Neutrophil (primary cell): ENCODE measurements around the gene ATP8B1.

ENCODE experiments used
- H3K27ac ChIP-seq: fragments of 200-600 bp; sonication (generic); 2 replicates; pipeline ENCODE4 v1.5.1; 2016; ENCODE audit warnings: mild to moderate bottlenecking, moderate library complexity
- H3K27me3 ChIP-seq: fragments of 200-600 bp; sonication (generic); 2 replicates; pipeline ENCODE4 v1.6.0; 2016; ENCODE audit warnings: mild to moderate bottlenecking
- H3K36me3 ChIP-seq: fragments of 200-600 bp; sonication (generic); 2 replicates; pipeline ENCODE4 v1.5.1; 2017
- H3K4me1 ChIP-seq, 2 experiments: fragments of 200-600 bp in 1 of 2; sonication (generic) in 1 of 2; 1 replicate in 1 of 2; 2 replicates in 1 of 2; pipeline versions ENCODE4 v1.5.1 to v1.6.1; 2013 to 2016; ENCODE audit warnings: low read depth in 1 of 2, low read length in 1 of 2, mild to moderate bottlenecking in 1 of 2, moderate library complexity in 1 of 2; ENCODE audit not compliant: control insufficient read depth in 1 of 2, insufficient read depth in 1 of 2
- H3K4me3 ChIP-seq, 2 experiments: fragments of 200-600 bp in 1 of 2; sonication (generic) in 1 of 2; 1 replicate in 1 of 2; 2 replicates in 1 of 2; pipeline ENCODE4 v1.5.1; 2013 to 2016; ENCODE audit warnings: low read depth in 1 of 2, low read length in 1 of 2, mild to moderate bottlenecking in 1 of 2, moderate library complexity in 1 of 2
- H3K9me3 ChIP-seq: fragments of 200-600 bp; sonication (generic); 2 replicates; pipeline ENCODE4 v1.5.1; 2016
- TF ChIP-seq, protein P1 (sequence below): fragments of 200-600 bp; sonication (generic); IDR thresholded peaks from 2 replicates; pipeline ENCODE4 v1.5.1; 2016; ENCODE audit warnings: antibody characterized with exemption

The ATP8B1 gene

DNA sequence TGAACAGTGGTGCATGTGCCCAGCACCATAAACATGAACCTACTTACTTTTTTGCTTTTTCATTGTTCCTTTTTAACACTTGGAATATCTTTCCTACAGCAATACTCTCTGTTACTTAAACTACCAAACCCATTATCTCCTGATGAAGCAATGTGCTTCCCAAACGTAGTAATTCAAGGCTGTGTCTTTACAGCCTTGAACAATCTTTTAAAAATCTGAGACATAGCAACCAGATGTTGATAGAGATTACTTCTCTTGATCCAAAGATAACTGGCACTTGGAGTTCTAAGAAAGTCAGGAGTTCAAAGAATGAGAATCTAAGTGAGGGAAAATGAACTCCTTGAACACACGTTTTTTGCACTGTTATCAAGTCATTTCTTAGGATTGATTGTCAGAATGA is 40.4 kb downstream of the ATP8B1 start:
- Histone ChIP-seq H3K9me3 (no peaks in the 10 kb centered on the region), H3K27ac (no peak overlapping the region), H3K36me3 (no peaks in the 10 kb centered on the region), H3K4me3 (no peak overlapping the region), H3K4me1 (no peaks in the 10 kb centered on the region), H3K27me3 (no peaks in the 10 kb centered on the region)
- TF ChIP-seq, protein P1, sequence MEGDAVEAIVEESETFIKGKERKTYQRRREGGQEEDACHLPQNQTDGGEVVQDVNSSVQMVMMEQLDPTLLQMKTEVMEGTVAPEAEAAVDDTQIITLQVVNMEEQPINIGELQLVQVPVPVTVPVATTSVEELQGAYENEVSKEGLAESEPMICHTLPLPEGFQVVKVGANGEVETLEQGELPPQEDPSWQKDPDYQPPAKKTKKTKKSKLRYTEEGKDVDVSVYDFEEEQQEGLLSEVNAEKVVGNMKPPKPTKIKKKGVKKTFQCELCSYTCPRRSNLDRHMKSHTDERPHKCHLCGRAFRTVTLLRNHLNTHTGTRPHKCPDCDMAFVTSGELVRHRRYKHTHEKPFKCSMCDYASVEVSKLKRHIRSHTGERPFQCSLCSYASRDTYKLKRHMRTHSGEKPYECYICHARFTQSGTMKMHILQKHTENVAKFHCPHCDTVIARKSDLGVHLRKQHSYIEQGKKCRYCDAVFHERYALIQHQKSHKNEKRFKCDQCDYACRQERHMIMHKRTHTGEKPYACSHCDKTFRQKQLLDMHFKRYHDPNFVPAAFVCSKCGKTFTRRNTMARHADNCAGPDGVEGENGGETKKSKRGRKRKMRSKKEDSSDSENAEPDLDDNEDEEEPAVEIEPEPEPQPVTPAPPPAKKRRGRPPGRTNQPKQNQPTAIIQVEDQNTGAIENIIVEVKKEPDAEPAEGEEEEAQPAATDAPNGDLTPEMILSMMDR: no peak

GRCh38 chr18:57759650-57760049 is 43.5 kb downstream of the ATP8B1 start:
- H3K36me3 ChIP-seq: no peaks in the 10 kb centered on the region
- TF ChIP-seq, protein P1: no peak
- no peaks in the 10 kb centered on the region for H3K9me3 ChIP-seq
- H3K4me1 ChIP-seq: no peaks in the 10 kb centered on the region
- H3K4me3 ChIP-seq: no peak overlapping the region
- no peak overlapping the region for H3K27ac ChIP-seq
- H3K27me3 ChIP-seq: no peaks in the 10 kb centered on the region

GRCh38 chr18:57755473-57756067 is 47.5 kb downstream of the ATP8B1 start:
- H3K4me1 ChIP-seq: no peaks in the 10 kb centered on the region
- H3K27ac ChIP-seq: no peak overlapping the region
- no peaks in the 10 kb centered on the region for H3K9me3 ChIP-seq
- H3K36me3 ChIP-seq: no peaks in the 10 kb centered on the region
- no peaks in the 10 kb centered on the region for H3K27me3 ChIP-seq
- TF ChIP-seq, protein P1: no peak
- H3K4me3 ChIP-seq: no peak overlapping the region

GRCh38 chr18:57754577-57755338 is 48.4 kb downstream of the ATP8B1 start:
- Histone ChIP-seq H3K27ac (no peak overlapping the region), H3K4me3 (no peak overlapping the region), H3K36me3 (no peaks in the 10 kb centered on the region), H3K9me3 (no peaks in the 10 kb centered on the region), H3K4me1 (no peaks in the 10 kb centered on the region), H3K27me3 (no peaks in the 10 kb centered on the region)
- TF ChIP-seq, protein P1: no peak

DNA sequence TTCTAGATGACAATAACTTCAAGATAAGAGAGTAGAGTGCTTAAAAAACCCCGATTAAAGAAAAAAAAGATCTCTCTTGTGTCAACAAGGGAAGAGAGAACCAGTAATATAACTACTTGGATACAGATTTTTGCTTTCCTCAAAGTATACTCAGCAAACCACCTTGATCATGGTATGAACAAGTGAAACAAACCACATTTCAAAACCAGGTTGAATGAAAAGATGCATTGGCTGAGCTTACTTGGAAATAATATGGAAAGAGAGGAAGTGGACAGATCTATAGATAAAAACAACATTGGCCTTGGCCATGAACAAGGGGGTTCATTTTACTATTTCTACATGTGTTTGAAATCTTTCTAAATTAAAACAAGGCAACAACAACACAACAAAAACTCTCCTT is 50.1 kb downstream of the ATP8B1 start:
- no peaks in the 10 kb centered on the region for H3K36me3 ChIP-seq
- no peak overlapping the region for H3K4me3 ChIP-seq
- TF ChIP-seq, protein P1: no peak
- no peaks in the 10 kb centered on the region for H3K4me1 ChIP-seq
- no peak overlapping the region for H3K27ac ChIP-seq
- H3K9me3 ChIP-seq: no peaks in the 10 kb centered on the region
- no peaks in the 10 kb centered on the region for H3K27me3 ChIP-seq
